Activated T-helper 1 cell treated with anti-CD3 and anti-CD28 coated beads, Interleukin-12 subunit alpha, Interleukin-12 subunit beta, Interleukin-2, Interleukin-4 antibody, amounts not matched to agents 30 ng/mL and 10 ng/mL and 1 ng/mL, durations not matched to agents 14 hours and 24 hours and 36 hours (primary cell): ENCODE results near the gene IQCK. TPM values are rescaled to one million over a fixed set of nuclear protein-coding genes. Genes with fewer than 3 reads are reported as not detected.
"Not testable (repeated sequence)": the region's sequence is repeated elsewhere in the genome, so short reads cannot be mapped to it uniquely, and the experiment has no call there.

Experiments used
- DNase-seq: peaks from one replicate; pipeline ENCODE4 v3.0.0; 2021; ENCODE audit warnings: low spot score
- H3K27ac Mint-ChIP-seq: one replicate; pipeline ENCODE4 v1.8.0; 2021; ENCODE audit warnings: mild to moderate bottlenecking, mixed read lengths
- H3K27me3 Mint-ChIP-seq: one replicate; pipeline ENCODE4 v1.8.0; 2022; ENCODE audit warnings: mild to moderate bottlenecking, moderate library complexity, mixed read lengths; ENCODE audit not compliant: insufficient read depth
- H3K36me3 Mint-ChIP-seq: one replicate; pipeline ENCODE4 v1.8.0; 2021; ENCODE audit warnings: low read depth, mixed read lengths
- H3K4me1 Mint-ChIP-seq: one replicate; pipeline ENCODE4 v1.8.0; 2021; ENCODE audit warnings: low read depth, mixed read lengths
- H3K4me3 Mint-ChIP-seq: one replicate; pipeline ENCODE4 v1.8.0; 2021; ENCODE audit warnings: mild to moderate bottlenecking, moderate library complexity, mixed read lengths
- H3K9me3 Mint-ChIP-seq: one replicate; pipeline ENCODE4 v1.8.0; 2021; ENCODE audit warnings: mixed read lengths
- intact Hi-C: fragments of 100-400 bp; cut with micrococcal nuclease; formaldehyde crosslinking; loops from one replicate; pipeline ENCODE4 v1.15.1; 2024
- total RNA-seq: library from RNA; stranded (reverse); gene quantifications from 2 replicates; pipeline ENCODE4 v1.2.3, GENCODE V29; 2022

Gene IQCK
- total RNA-seq, 1 donor from 2014 or later: 2.0 TPM

- intact Hi-C loops: no loop called here
- H3K27ac Mint-ChIP-seq: no peak overlapping the region
- H3K4me1 Mint-ChIP-seq: peaks cover 31% of the 10 kb centered on the region
- no peaks in the 10 kb centered on the region for H3K27me3 Mint-ChIP-seq
- DNase-seq: no peak
- no peak overlapping the region for H3K4me3 Mint-ChIP-seq
- H3K36me3 Mint-ChIP-seq: peaks cover 27% of the 10 kb centered on the region
- no peaks in the 10 kb centered on the region for H3K9me3 Mint-ChIP-seq
Measured at GRCh38 chr16:19713697-19714096, 4.4 kb upstream of the IQCK start.

GRCh38 chr16:19715566-19715965 is 2.5 kb upstream of the IQCK start:
- H3K4me1 Mint-ChIP-seq: peaks cover 36% of the 10 kb centered on the region
- H3K27me3 Mint-ChIP-seq: no peaks in the 10 kb centered on the region
- H3K27ac Mint-ChIP-seq: no peak overlapping the region
- H3K36me3 Mint-ChIP-seq: peaks cover 22% of the 10 kb centered on the region
- H3K9me3 Mint-ChIP-seq: no peaks in the 10 kb centered on the region
- no peak for DNase-seq
- no peak overlapping the region for H3K4me3 Mint-ChIP-seq
- intact Hi-C loops: loop anchor here (5.0 kb wide), 2 partner anchors 113 to 1882 kb away; partner anchors contain the start of gene METTL9

GRCh38 chr16:19716183-19716582 is 1.9 kb upstream of the IQCK start:
- Mint-ChIP-seq H3K36me3 (peaks cover 22% of the 10 kb centered on the region), H3K27me3 (no peaks in the 10 kb centered on the region), H3K4me3 (peak overlapping the region; percentile 95), H3K9me3 (no peaks in the 10 kb centered on the region), H3K27ac (no peak overlapping the region), H3K4me1 (peaks cover 36% of the 10 kb centered on the region)
- intact Hi-C loops: loop anchor here (5.0 kb wide), 2 partner anchors 114 to 1881 kb away; partner anchors contain the start of gene METTL9
- DNase-seq: no peak

GRCh38 chr16:19716728-19717127 is 1.3 kb upstream of the IQCK start:
- Mint-ChIP-seq H3K4me3 (peak overlapping the region; percentile 95), H3K36me3 (peaks cover 16% of the 10 kb centered on the region), H3K4me1 (peaks cover 31% of the 10 kb centered on the region)
- intact Hi-C loops: loop anchor here (5.0 kb wide), 2 partner anchors 114 to 1881 kb away; partner anchors contain the start of gene METTL9
- not testable (repeated sequence) for H3K27ac Mint-ChIP-seq, DNase-seq, H3K9me3 Mint-ChIP-seq, H3K27me3 Mint-ChIP-seq

GRCh38 chr16:19717314-19717713 is 757 bp upstream of the IQCK start:
- H3K4me1 Mint-ChIP-seq: peaks cover 28% of the 10 kb centered on the region
- H3K9me3 Mint-ChIP-seq: no peaks in the 10 kb centered on the region
- H3K27me3 Mint-ChIP-seq: no peaks in the 10 kb centered on the region
- H3K27ac Mint-ChIP-seq: peak overlapping the region; percentile 88
- no peak for DNase-seq
- intact Hi-C loops: loop anchor here (5.0 kb wide), 2 partner anchors 115 to 1880 kb away; partner anchors contain the start of gene METTL9
- peaks cover 16% of the 10 kb centered on the region for H3K36me3 Mint-ChIP-seq
- H3K4me3 Mint-ChIP-seq: peak overlapping the region; percentile 95

GRCh38 chr16:19718624-19718965 is 524 bp downstream of the IQCK start:
- H3K9me3 Mint-ChIP-seq: no peaks in the 10 kb centered on the region
- peaks cover 28% of the 10 kb centered on the region for H3K4me1 Mint-ChIP-seq
- intact Hi-C loops: loop anchor here (1.0 to 5.0 kb wide), 6 partner anchors 116 to 1879 kb away; partner anchors contain the start of genes COQ7, METTL9 and VPS35L
- no peak for DNase-seq
- H3K4me3 Mint-ChIP-seq: peak overlapping the region; percentile 95
- H3K27me3 Mint-ChIP-seq: no peaks in the 10 kb centered on the region
- no peak overlapping the region for H3K27ac Mint-ChIP-seq
- peaks cover 12% of the 10 kb centered on the region for H3K36me3 Mint-ChIP-seq

- H3K9me3 Mint-ChIP-seq: no peaks in the 10 kb centered on the region
- intact Hi-C loops: no loop called here
- H3K4me1 Mint-ChIP-seq: peaks cover 6% of the 10 kb centered on the region
- H3K27me3 Mint-ChIP-seq: no peaks in the 10 kb centered on the region
- no peak overlapping the region for H3K27ac Mint-ChIP-seq
- no peaks in the 10 kb centered on the region for H3K36me3 Mint-ChIP-seq
- DNase-seq: no peak
- H3K4me3 Mint-ChIP-seq: no peak overlapping the region
Measured at GRCh38 chr16:19722269-19722952, 4.3 kb downstream of the IQCK start.

GRCh38 chr16:19722981-19723380 is 4.9 kb downstream of the IQCK start:
- DNase-seq: no peak
- Mint-ChIP-seq H3K9me3 (no peaks in the 10 kb centered on the region), H3K36me3 (no peaks in the 10 kb centered on the region), H3K27ac (no peak overlapping the region), H3K4me3 (no peak overlapping the region), H3K27me3 (no peaks in the 10 kb centered on the region), H3K4me1 (peaks cover 5% of the 10 kb centered on the region)
- intact Hi-C loops: no loop called here

GRCh38 chr16:19728636-19728965 is 10.5 kb downstream of the IQCK start:
- Mint-ChIP-seq H3K36me3 (no peaks in the 10 kb centered on the region), H3K4me3 (no peak overlapping the region), H3K4me1 (no peaks in the 10 kb centered on the region), H3K27ac (no peak overlapping the region), H3K9me3 (no peaks in the 10 kb centered on the region), H3K27me3 (peaks cover 2% of the 10 kb centered on the region)
- intact Hi-C loops: no loop called here
- DNase-seq: no peak

- Mint-ChIP-seq H3K36me3 (no peaks in the 10 kb centered on the region), H3K27me3 (peaks cover 5% of the 10 kb centered on the region)
Measured at GRCh38 chr16:19733551-19733950, 15.5 kb downstream of the IQCK start.

GRCh38 chr16:19735074-19735867 is 17.2 kb downstream of the IQCK start:
- H3K4me3 Mint-ChIP-seq: no peak overlapping the region
- H3K27ac Mint-ChIP-seq: no peak overlapping the region
- no peaks in the 10 kb centered on the region for H3K4me1 Mint-ChIP-seq
- no peak for DNase-seq
- no peaks in the 10 kb centered on the region for H3K9me3 Mint-ChIP-seq
- H3K36me3 Mint-ChIP-seq: no peaks in the 10 kb centered on the region
- intact Hi-C loops: no loop called here
- H3K27me3 Mint-ChIP-seq: peaks cover 5% of the 10 kb centered on the region

More at GRCh38 chr16:19733551-19733950, 15.5 kb downstream of the IQCK start:
- Mint-ChIP-seq H3K4me3 (no peak overlapping the region), H3K4me1 (no peaks in the 10 kb centered on the region), H3K27ac (no peak overlapping the region), H3K9me3 (no peaks in the 10 kb centered on the region)
- DNase-seq: no peak
- intact Hi-C loops: no loop called here

- Mint-ChIP-seq H3K36me3 (no peaks in the 10 kb centered on the region), H3K4me3 (no peak overlapping the region), H3K9me3 (no peaks in the 10 kb centered on the region), H3K27me3 (peaks cover 3% of the 10 kb centered on the region), H3K4me1 (no peaks in the 10 kb centered on the region), H3K27ac (no peak overlapping the region)
- intact Hi-C loops: no loop called here
- no peak for DNase-seq
Measured at GRCh38 chr16:19737306-19738038, 19.4 kb downstream of the IQCK start.

GRCh38 chr16:19741354-19741753 is 23.3 kb downstream of the IQCK start:
- DNase-seq: no peak
- H3K27ac Mint-ChIP-seq: no peak overlapping the region
- intact Hi-C loops: no loop called here
- H3K27me3 Mint-ChIP-seq: peaks cover 5% of the 10 kb centered on the region
- no peak overlapping the region for H3K4me3 Mint-ChIP-seq
- no peaks in the 10 kb centered on the region for H3K9me3 Mint-ChIP-seq
- H3K36me3 Mint-ChIP-seq: no peaks in the 10 kb centered on the region
- no peaks in the 10 kb centered on the region for H3K4me1 Mint-ChIP-seq
